Left cardiac atrium (tissue), 4 donors: ENCODE data around the gene PDK3. TPM values are rescaled to one million over a fixed set of nuclear protein-coding genes. Genes with fewer than 3 reads are reported as not detected.
A peak's percentile ranks its signal among the peaks of the same experiment; 100 is the strongest.

ENCODE experiments used
- ATAC-seq, 2 donors: fragments of 200-7000 bp; cut with Tn5 transposase; one replicate each; pipeline ENCODE4 v1.9.1; 2020; ENCODE audit warnings: mild to moderate bottlenecking in 2 of 2, moderate library complexity in 2 of 2
- DNase-seq: peaks from one replicate; pipeline ENCODE4 v3.0.0-alpha.2; 2020
- intact Hi-C, 2 donors: fragments of 100-400 bp; cut with DNase I; formaldehyde crosslinking; loops; one replicate each; pipeline versions ENCODE4 v1.14.1 to v1.15.1; 2022 to 2023
- total RNA-seq, 2 donors: library from RNA; stranded (reverse); fragmentation: NEBNext Ultra II Directional; extraction: Animal tissue kit (Norgen Biotek cat#: 25700); gene quantifications; one replicate each; pipeline ENCODE4 v1.2.1, GENCODE V29; 2021
- donor health status: DM: no; HTN: yes; CAD: no.
- donor health status: DM: no; HTN: yes; CAD: no; lungs with severe emphysema.
- donor health status: DM: yes; HTN: yes; CAD: no.
- donor health status: Dilated cardiomyopathy.

The PDK3 gene
- total RNA-seq, 2 donors from 2014 or later, result 16.3 to 20.5 TPM

DNA sequence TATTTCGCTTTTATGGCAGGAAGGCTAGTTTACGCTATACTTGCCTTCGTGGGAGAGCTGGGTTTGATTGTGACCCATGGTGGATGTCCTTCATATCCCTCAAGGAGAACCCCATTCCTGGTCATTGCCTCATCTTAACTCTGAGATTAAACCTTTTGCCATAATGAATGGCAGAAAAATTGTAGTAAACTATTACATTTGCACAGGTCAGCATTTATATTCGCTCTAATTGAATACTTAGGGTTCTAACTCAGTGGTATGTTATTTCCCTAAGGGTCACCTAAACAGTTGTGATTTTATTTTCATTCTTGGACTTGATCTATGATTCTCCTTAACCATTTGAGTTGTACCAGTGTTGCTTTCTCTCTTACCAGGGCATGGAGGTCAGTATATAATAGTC, 13.4 kb downstream of the PDK3 start:
- ATAC-seq, result no peak
- DNase-seq, result no peak
- intact Hi-C loops, result no loop called here

DNA sequence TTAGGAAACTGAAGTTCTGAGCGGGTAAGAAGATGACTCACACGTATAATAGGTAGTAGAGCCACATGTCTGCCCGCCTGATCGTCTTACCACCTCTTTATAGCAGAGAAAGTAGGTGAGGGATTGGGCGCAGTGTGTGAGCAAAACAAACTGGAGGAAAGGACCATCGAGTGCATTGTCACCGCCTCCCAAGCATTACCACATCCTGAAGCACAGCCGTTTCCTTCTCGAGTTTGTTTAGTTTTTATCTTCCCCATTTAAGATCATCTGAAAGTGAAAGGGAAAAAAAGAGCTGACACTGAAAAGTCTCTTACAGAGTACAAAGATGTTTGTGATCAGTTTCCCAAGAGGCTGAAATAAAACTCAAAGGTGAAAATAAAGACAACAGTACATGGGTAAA, 14.8 kb downstream of the PDK3 start:
- intact Hi-C loops, result no loop called here
- ATAC-seq (peak; percentile 70 to 79), DNase-seq (peak; percentile 35)

- no peak for ATAC-seq
- DNase-seq, result no peak
- intact Hi-C loops, result no loop called here
Observed at GRCh38 chrX:24480400-24480865, 15.3 kb downstream of the PDK3 start.

GRCh38 chrX:24482823-24483415, 17.8 kb downstream of the PDK3 start:
- intact Hi-C loops, result no loop called here
- DNase-seq, result no peak
- ATAC-seq, result no peak

GRCh38 chrX:24483596-24483995, 18.5 kb downstream of the PDK3 start:
- no peak for ATAC-seq
- no peak for DNase-seq

DNA sequence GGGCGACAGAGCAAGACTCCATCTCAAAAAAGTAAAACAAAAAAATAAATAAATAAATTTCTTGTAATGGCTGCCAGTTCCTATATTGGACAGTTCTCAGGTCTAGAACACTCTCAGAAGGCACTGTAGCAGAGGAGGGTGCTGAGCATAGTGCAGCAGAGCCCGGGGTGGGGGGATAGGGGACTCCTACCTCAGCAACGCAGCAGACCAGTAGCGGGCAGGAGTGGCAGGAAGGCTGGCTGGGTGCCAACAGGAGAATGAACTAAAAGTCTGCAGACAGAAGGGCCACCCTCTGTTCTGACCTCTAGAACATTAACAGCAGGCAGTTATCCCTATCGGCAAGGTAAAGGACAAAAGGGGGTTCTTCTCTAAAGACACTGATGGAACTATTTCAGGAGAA, 20.2 kb downstream of the PDK3 start:
- intact Hi-C loops, result no loop called here
- ATAC-seq, result no peak
- no peak for DNase-seq

More at GRCh38 chrX:24483596-24483995, 18.5 kb downstream of the PDK3 start:
- intact Hi-C loops, result no loop called here

- DNase-seq, result no peak
- ATAC-seq, result no peak
- intact Hi-C loops, result no loop called here
Observed at GRCh38 chrX:24485976-24486680, 21.0 kb downstream of the PDK3 start.

GRCh38 chrX:24487571-24487970, 22.5 kb downstream of the PDK3 start:
- ATAC-seq, result no peak
- intact Hi-C loops, result no loop called here
- no peak for DNase-seq

GRCh38 chrX:24491741-24492140, 26.7 kb downstream of the PDK3 start:
- intact Hi-C loops, result no loop called here
- no peak for DNase-seq
- no peak for ATAC-seq

DNA sequence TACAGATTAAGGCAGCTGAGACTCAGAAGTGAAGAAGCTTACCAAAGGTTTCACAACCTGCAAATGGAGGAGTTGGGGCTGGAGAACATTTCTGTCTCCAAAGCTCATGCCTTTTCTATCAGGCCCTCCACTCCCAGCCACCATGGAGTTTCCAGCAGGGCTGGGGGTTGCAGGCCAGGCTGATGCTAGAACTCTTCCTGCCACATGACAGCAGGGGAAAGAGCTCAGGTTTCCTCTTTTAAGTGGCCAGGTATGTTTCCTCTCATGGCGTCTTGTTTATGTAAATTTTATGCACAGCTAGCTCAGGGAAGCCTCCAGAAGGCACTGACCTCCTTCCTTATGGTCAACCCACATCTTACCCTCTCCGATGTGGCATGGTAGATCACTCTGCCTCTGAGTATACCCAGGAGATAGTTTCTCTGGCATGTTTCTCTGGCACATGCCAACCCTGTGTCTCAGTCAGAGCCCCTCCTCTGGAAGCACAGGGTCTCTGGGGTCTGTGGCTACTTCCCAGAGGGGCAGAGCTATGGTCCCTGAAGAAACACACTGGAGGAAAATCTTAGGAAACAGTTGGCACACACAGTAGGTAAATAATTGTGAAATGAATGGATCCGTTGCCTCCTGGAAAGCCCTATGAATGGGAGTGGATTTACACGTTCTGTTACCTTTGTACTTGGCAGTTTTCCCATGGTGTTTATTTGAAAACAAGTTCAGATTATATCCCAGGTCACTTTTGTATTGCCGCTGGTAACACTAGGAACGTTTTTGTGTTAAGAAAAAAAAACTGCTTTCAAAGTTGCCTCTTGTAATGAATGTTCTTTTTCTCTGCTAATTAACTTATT, 28.9 kb downstream of the PDK3 start:
- intact Hi-C loops, result no loop called here
- DNase-seq, result no peak
- peak in 1 of 2 donors; percentile 32 for ATAC-seq

- ATAC-seq, result peak; percentile 62 to 91
- DNase-seq, result no peak
- intact Hi-C loops, result no loop called here
Observed at GRCh38 chrX:24494647-24495075, 29.6 kb downstream of the PDK3 start.

GRCh38 chrX:24495700-24496099, 30.6 kb downstream of the PDK3 start:
- no peak for ATAC-seq
- DNase-seq, result no peak
- intact Hi-C loops, result no loop called here

- ATAC-seq, result peak; percentile 54 to 75
- intact Hi-C loops, result loop anchor here in 1 of 2 donors (1.0 kb wide), 1 partner anchor 103 kb away; no protein-coding TSS in a partner anchor
- no peak for DNase-seq
Observed at GRCh38 chrX:24498181-24498580, 33.1 kb downstream of the PDK3 start.

GRCh38 chrX:24498975-24499374, 33.9 kb downstream of the PDK3 start:
- ATAC-seq, result no peak
- DNase-seq, result no peak
- intact Hi-C loops, result loop anchor here in 1 of 2 donors (1.0 kb wide), 1 partner anchor 104 kb away; no protein-coding TSS in a partner anchor

- intact Hi-C loops, result no loop called here
- ATAC-seq (peak in 1 of 2 donors; percentile 26), DNase-seq (no peak)
Observed at GRCh38 chrX:24506082-24506481, 41.0 kb downstream of the PDK3 start.

GRCh38 chrX:24508375-24508774, 43.3 kb downstream of the PDK3 start:
- intact Hi-C loops, result no loop called here
- no peak for ATAC-seq
- no peak for DNase-seq

GRCh38 chrX:24513416-24513815, 48.3 kb downstream of the PDK3 start:
- ATAC-seq, result no peak
- DNase-seq, result no peak
- intact Hi-C loops, result no loop called here

GRCh38 chrX:24515447-24515846, 50.4 kb downstream of the PDK3 start:
- intact Hi-C loops, result no loop called here

GRCh38 chrX:24520472-24520871, 55.4 kb downstream of the PDK3 start:
- intact Hi-C loops, result no loop called here
- DNase-seq (no peak), ATAC-seq (no peak)

More at GRCh38 chrX:24515447-24515846, 50.4 kb downstream of the PDK3 start:
- ATAC-seq (no peak), DNase-seq (no peak)

- DNase-seq (no peak), ATAC-seq (no peak)
- intact Hi-C loops, result no loop called here
Observed at GRCh38 chrX:24525455-24525854, 60.4 kb downstream of the PDK3 start.
